GM12878 (cell line): Measurements from ENCODE around the gene LRP1B. TPM values are rescaled to one million over a fixed set of nuclear protein-coding genes. Genes with fewer than 3 reads are reported as not detected.

Source experiments
- ATAC-seq: fragments of 200-7000 bp; cut with Tn5 transposase; 3 replicates; pipeline ENCODE4 v1.9.1; 2020; ENCODE audit warnings: mild to moderate bottlenecking, moderate library complexity
- BruUV-seq: library from RNA; stranded (reverse); fragments of 400-500 nt; replicated peaks from 2 replicates; lab custom pipeline; 2021; lab: Mats Ljungman, UMichigan
- CTCF ChIA-PET: fragments of 300-600 bp; sonication (Branson Sonifier 250); formaldehyde crosslinking; extraction: SDS; loops from one replicate; lab custom pipeline; 2021; ENCODE audit warnings: inconsistent platforms; lab: Yijun Ruan, JAX
- POLR2A ChIA-PET: fragments of 350-600 bp; formaldehyde crosslinking; extraction: SDS; loops from one replicate; lab custom pipeline; 2021; ENCODE audit warnings: inconsistent platforms; lab: Charles Lee
- RAD21 ChIA-PET: fragments of 300-600 bp; sonication (Branson Sonifier 250); formaldehyde crosslinking; loops from one replicate; lab custom pipeline; 2023; ENCODE audit warnings: antibody characterized with exemption; ENCODE audit not compliant: unreplicated experiment; lab: Charles Lee
- SMC1A ChIA-PET: fragments of 300-600 bp; sonication (Branson Sonifier 250); formaldehyde crosslinking; loops from one replicate; lab custom pipeline; 2023; ENCODE audit not compliant: unreplicated experiment, uncharacterized antibody; lab: Charles Lee
- DNase-seq: peaks from one replicate; pipeline ENCODE4 v3.0.0-alpha.2; 2011; ENCODE audit warnings: low read depth, low spot score
- FAIRE-seq: peaks from 3 replicates; lab custom pipeline; 2011; peaks lifted over from hg19 to GRCh38; lab: Jason Lieb, UNC
- H2AFZ ChIP-seq: 2 replicates; pipeline ENCODE4 v1.6.0; 2011; ENCODE audit warnings: low read depth, low read length, control low read depth; ENCODE audit not compliant: control insufficient read depth
- H3K27ac ChIP-seq: 2 replicates; pipeline ENCODE4 v1.5.1; 2011; ENCODE audit warnings: control low read depth; ENCODE audit not compliant: control insufficient read depth, insufficient read depth
- H3K27me3 ChIP-seq, 2 experiments: replicated peaks in 1 of 2; 2 replicates each; pipeline versions ENCODE4 v1.6.0 to v1.6.1; 2011; ENCODE audit warnings: low read length in 1 of 2; ENCODE audit not compliant: control insufficient read depth in 2 of 2, insufficient read depth in 2 of 2
- H3K36me3 ChIP-seq, 2 experiments: 2 replicates each; pipeline ENCODE4 v1.5.1; 2011; ENCODE audit warnings: low read length in 1 of 2; ENCODE audit not compliant: control insufficient read depth in 2 of 2, insufficient read depth in 2 of 2
- H3K4me1 ChIP-seq: 2 replicates; pipeline ENCODE4 v1.6.1; 2011; ENCODE audit warnings: mild to moderate bottlenecking, low read length, moderate library complexity, mixed read lengths; ENCODE audit not compliant: control insufficient read depth, insufficient read depth
- H3K4me2 ChIP-seq: 2 replicates; pipeline ENCODE4 v1.6.0; 2011; ENCODE audit warnings: control low read depth; ENCODE audit not compliant: control insufficient read depth, insufficient read depth
- H3K4me3 ChIP-seq: fragments of 200-600 bp; sonication (generic); 2 replicates; pipeline ENCODE4 v1.5.1; 2016
- H3K79me2 ChIP-seq: 2 replicates; pipeline ENCODE4 v1.6.0; 2011; ENCODE audit warnings: low read length; ENCODE audit not compliant: control insufficient read depth, insufficient read depth
- H3K9ac ChIP-seq: 2 replicates; pipeline ENCODE4 v1.8.0; 2011; ENCODE audit warnings: low read length, control low read depth, mixed read lengths; ENCODE audit not compliant: control insufficient read depth, insufficient read depth
- H3K9me3 ChIP-seq: replicated peaks from 3 replicates; pipeline ENCODE4 v1.5.1; 2011; ENCODE audit warnings: mild to moderate bottlenecking, low read length; ENCODE audit not compliant: control insufficient read depth, insufficient read depth
- H4K20me1 ChIP-seq: 2 replicates; pipeline ENCODE4 v1.6.0; 2011; ENCODE audit not compliant: control insufficient read depth, insufficient read depth
- CHD1 ChIP-seq: IDR thresholded peaks from 2 replicates; pipeline ENCODE4 v1.6.1; 2012; ENCODE audit warnings: low read depth, low read length, improper control_type of control experiment
- EP300 ChIP-seq, 2 experiments: fragments of 150-350 bp in 1 of 2; IDR thresholded peaks; 2 replicates each; pipeline ENCODE4 v1.6.1; 2011 to 2012; ENCODE audit warnings: low read depth in 2 of 2, low read length in 2 of 2, borderline replicate concordance in 1 of 2, improper control_type of control experiment in 1 of 2, inconsistent platforms in 1 of 2; ENCODE audit not compliant: control insufficient read depth in 1 of 2
- FOS ChIP-seq: IDR thresholded peaks from 3 replicates; pipeline ENCODE4 v1.6.1; 2011; ENCODE audit warnings: borderline replicate concordance; ENCODE audit not compliant: insufficient read length; ENCODE audit errors: extremely low read depth
- IKZF1 ChIP-seq: fragments of 450-650 bp; conservative IDR thresholded peaks from 2 replicates; pipeline ENCODE4 v1.6.1; 2017; ENCODE audit warnings: antibody characterized with exemption, mild to moderate bottlenecking
- KDM1A ChIP-seq: fragments of 200-600 bp; sonication (generic); IDR thresholded peaks from 2 replicates; pipeline ENCODE4 v1.6.1; 2016; ENCODE audit warnings: borderline replicate concordance
- KLF5 ChIP-seq: fragments of 450-650 bp; IDR thresholded peaks from 2 replicates; pipeline ENCODE4 v1.6.1; 2014; ENCODE audit warnings: mild to moderate bottlenecking; ENCODE audit not compliant: partially characterized antibody
- MYC ChIP-seq: IDR thresholded peaks from 2 replicates; pipeline ENCODE4 v1.6.1; 2011; ENCODE audit warnings: mild to moderate bottlenecking, low read length, moderate library complexity, inconsistent platforms; ENCODE audit not compliant: insufficient read depth, insufficient replicate concordance, insufficient read length, severe bottlenecking
- NFIC ChIP-seq: IDR thresholded peaks from 2 replicates; pipeline ENCODE4 v1.6.1; 2012; ENCODE audit warnings: low read depth, mild to moderate bottlenecking, inconsistent platforms, low read length, moderate library complexity
- NRF1 ChIP-seq: conservative IDR thresholded peaks from 2 replicates; pipeline ENCODE4 v1.6.1; 2011; ENCODE audit warnings: mild to moderate bottlenecking, low read depth, low read length, improper control_type of control experiment
- RCOR1 ChIP-seq: conservative IDR thresholded peaks from 2 replicates; pipeline ENCODE4 v1.6.1; 2012; ENCODE audit warnings: low read depth, low read length, improper control_type of control experiment
- RELA ChIP-seq: fragments of 450-650 bp; IDR thresholded peaks from 2 replicates; pipeline ENCODE4 v1.8.0; 2014; ENCODE audit warnings: borderline replicate concordance; ENCODE audit not compliant: partially characterized antibody
- STAT1 ChIP-seq: fragments of 450-650 bp; conservative IDR thresholded peaks from 2 replicates; pipeline ENCODE4 v1.6.1; 2014; ENCODE audit warnings: antibody characterized with exemption, mild to moderate bottlenecking
- TBL1XR1 ChIP-seq: IDR thresholded peaks from 2 replicates; pipeline ENCODE4 v1.6.1; 2012; ENCODE audit warnings: low read depth, low read length, improper control_type of control experiment
- TCF3 ChIP-seq: IDR thresholded peaks from 2 replicates; pipeline ENCODE4 v1.6.1; 2012; ENCODE audit warnings: low read depth, mild to moderate bottlenecking, low read length, borderline replicate concordance; ENCODE audit not compliant: insufficient read depth
- TCF7 ChIP-seq: IDR thresholded peaks from 2 replicates; pipeline ENCODE4 v1.6.1; 2014; ENCODE audit warnings: antibody characterized with exemption, borderline replicate concordance
- ZNF384 ChIP-seq: IDR thresholded peaks from 2 replicates; pipeline ENCODE4 v1.6.1; 2012; ENCODE audit warnings: low read depth, mild to moderate bottlenecking, low read length, improper control_type of control experiment, borderline replicate concordance
- WGBS: methylation state at CpG from one replicate; pipeline ENCODE4 v1.1.6; 2016; ENCODE audit warnings: low lambda C conversion rate; ENCODE audit not compliant: insufficient replicate concordance, insufficient coverage; ENCODE audit errors: missing lambda C conversion rate; 5-methylcytosine and 5-hydroxymethylcytosine counted together
- in situ Hi-C: fragments of 300-500 bp; cut with MboI; formaldehyde crosslinking; loops from 9 replicates; pipeline ENCODE4 v1.14.3; 2018; ENCODE audit warnings: mixed read lengths
- intact Hi-C: fragments of 100-400 bp; cut with micrococcal nuclease; formaldehyde crosslinking; loops from one replicate; pipeline ENCODE4 v1.14.2; 2022; ENCODE audit not compliant: unreplicated experiment
- polyA plus RNA-seq, 11 experiments: library from polyadenylated mRNA; depleted of rRNA in 4 of 11; unstranded in 6 of 11; stranded (reverse) in 5 of 11; fragments of >200 nt; fragmentation: Nextera tagmentation in 4 of 11; fragmentation: Illumina TruSeq in 1 of 11; extraction: Ambion mirVana in 4 of 11; extraction: Trizol in 1 of 11; gene quantifications; 1 replicate in 1 of 11; 2 replicates in 10 of 11; pipeline versions ENCODE4 v1.2.1 to v1.2.3, GENCODE V29; 2011 to 2016; ENCODE audit warnings: inconsistent platforms in 2 of 11, missing spikeins in 2 of 11, low read depth in 1 of 11
- total RNA-seq, 4 experiments: library from RNA; depleted of rRNA in 3 of 4; stranded (reverse); fragments of >200 nt in 3 of 4; fragmentation: Illumina TruSeq in 1 of 4; extraction: Trizol in 1 of 4; gene quantifications; 2 replicates each; pipeline versions ENCODE4 v1.2.1 to v1.2.3, GENCODE V29; 2013 to 2021
- TF ChIP-seq, protein P1 (sequence below): fragments of 450-650 bp; IDR thresholded peaks from 2 replicates; pipeline ENCODE4 v1.6.1; 2017; ENCODE audit warnings: low read depth, mild to moderate bottlenecking, moderate library complexity

Gene LRP1B
- total and polyA plus RNA-seq, 10 of the 15 experiments (the other 5 are each of a cell fraction or from before 2014, with no cell fraction given): under 0.01 to 0.06 (median 0.03) TPM; not detected in 5

DNA sequence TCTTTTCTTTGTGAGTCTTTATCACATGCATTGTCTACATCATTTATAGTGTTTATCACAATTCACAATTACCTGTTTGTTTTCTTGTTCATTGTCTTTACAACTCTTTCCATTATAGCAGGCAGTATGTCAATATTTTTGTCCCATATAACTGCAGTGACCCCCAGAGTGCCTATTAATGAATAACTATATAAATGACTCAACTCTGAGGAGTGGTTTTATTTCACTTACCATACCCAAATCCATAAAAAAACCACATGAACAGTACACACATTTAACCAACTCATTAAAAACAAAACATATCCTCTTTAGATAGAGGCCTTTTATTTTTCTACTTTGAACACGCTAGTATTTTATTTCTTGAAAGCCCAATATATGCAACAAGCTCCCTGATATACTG is 1931.5 kb downstream of the LRP1B start:
- Histone ChIP-seq H3K4me3 (no peak overlapping the region), H2AFZ (no peak overlapping the region), H3K79me2 (no peaks in the 10 kb centered on the region), H3K4me1 (no peaks in the 10 kb centered on the region), H3K36me3 (no peaks in the 10 kb centered on the region), H3K9me3 (no peaks in the 10 kb centered on the region), H3K27ac (no peak overlapping the region), H3K4me2 (no peak overlapping the region), H3K9ac (no peak overlapping the region), H4K20me1 (no peaks in the 10 kb centered on the region)
- ATAC-seq (no peak), FAIRE-seq (no peak)
- WGBS: 6% methylated on average over 1 of the region's 1 CpG
- POLR2A ChIA-PET: no interaction called here
- in situ Hi-C loops: no loop called here
- CTCF ChIA-PET: interaction anchor here (0.7 kb wide), 1 partner anchor 27 kb away, joined by 3 read pairs; no protein-coding TSS in a partner anchor
- intact Hi-C loops: no loop called here
- no TSS peak for BruUV-seq
- RAD21 ChIA-PET: no interaction called here
- TF ChIP-seq EP300 (IDR thresholded peaks at IDR 0.05; ENCODE audit: borderline replicate concordance in 1 of 2, control insufficient read depth in 1 of 2, low read depth in 2 of 2, low read length in 2 of 2) (no peak), TCF7 (no peak), KDM1A (no peak), CHD1 (no peak), RCOR1 (no peak), TCF3 (no peak), RELA (no peak), IKZF1 (no peak), FOS (no peak), KLF5 (no peak), NRF1 (no peak), TBL1XR1 (no peak), MYC (no peak), STAT1 (no peak), ZNF384 (no peak), NFIC (no peak)
- TF ChIP-seq, protein P1, sequence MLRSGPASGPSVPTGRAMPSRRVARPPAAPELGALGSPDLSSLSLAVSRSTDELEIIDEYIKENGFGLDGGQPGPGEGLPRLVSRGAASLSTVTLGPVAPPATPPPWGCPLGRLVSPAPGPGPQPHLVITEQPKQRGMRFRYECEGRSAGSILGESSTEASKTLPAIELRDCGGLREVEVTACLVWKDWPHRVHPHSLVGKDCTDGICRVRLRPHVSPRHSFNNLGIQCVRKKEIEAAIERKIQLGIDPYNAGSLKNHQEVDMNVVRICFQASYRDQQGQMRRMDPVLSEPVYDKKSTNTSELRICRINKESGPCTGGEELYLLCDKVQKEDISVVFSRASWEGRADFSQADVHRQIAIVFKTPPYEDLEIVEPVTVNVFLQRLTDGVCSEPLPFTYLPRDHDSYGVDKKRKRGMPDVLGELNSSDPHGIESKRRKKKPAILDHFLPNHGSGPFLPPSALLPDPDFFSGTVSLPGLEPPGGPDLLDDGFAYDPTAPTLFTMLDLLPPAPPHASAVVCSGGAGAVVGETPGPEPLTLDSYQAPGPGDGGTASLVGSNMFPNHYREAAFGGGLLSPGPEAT: no peak
- TF ChIP-seq, all 136 proteins: peak for 0
- no peaks in the 10 kb centered on the region for H3K27me3 ChIP-seq
- SMC1A ChIA-PET: interaction anchor here (0.6 kb wide), 1 partner anchor 430 kb away, joined by 3 read pairs; no protein-coding TSS in a partner anchor
- DNase-seq: no peak
